GM19025 (cell line): Measurements from ENCODE around the gene C9orf72.

Experiments used
- ATAC-seq: cut with Tn5 transposase; IDR thresholded peaks from one replicate; pipeline ENCODE4 v1.9.1; 2021; ENCODE audit warnings: mild to moderate bottlenecking, low read depth, moderate library complexity; ENCODE audit not compliant: unreplicated experiment

The C9orf72 gene

DNA sequence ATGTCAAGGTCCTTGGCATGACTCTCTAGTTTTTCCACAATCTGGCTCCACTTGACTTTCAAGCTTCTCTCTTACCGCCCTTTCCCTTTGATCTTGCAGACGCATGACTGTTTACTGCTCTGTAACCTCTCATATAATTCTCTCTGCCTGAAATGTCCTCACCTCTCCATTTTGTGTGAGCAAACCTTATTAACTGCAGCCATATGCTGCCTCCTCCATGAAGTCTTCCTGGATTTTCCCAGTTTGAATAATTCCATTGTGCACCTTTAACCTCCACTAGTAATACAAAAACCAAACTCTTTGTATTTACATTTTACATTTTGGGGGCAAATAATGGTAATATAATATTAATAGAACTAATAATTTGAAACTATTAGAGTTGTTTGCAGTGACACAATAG, 9.5 kb upstream of the C9orf72 start:
- ATAC-seq, result no peak

DNA sequence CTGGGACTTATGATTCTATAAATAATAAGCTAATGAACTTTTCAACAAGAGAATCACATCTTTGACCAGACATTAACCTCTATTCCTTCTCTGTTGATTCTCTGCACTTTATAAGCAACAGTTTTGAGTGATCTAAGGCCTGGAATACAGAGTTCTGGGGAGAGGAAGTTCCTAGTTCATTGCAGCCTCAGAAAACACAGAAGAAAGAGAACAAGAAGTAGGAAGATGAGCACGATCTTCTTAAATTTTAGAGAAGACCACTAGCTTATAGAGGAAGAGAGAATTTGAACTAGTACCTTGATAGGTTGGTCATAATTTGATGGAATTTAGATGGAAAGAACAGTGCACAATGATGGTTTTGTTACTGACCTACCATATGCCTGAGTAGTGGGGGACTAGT, 8.5 kb upstream of the C9orf72 start:
- ATAC-seq, result no peak

DNA sequence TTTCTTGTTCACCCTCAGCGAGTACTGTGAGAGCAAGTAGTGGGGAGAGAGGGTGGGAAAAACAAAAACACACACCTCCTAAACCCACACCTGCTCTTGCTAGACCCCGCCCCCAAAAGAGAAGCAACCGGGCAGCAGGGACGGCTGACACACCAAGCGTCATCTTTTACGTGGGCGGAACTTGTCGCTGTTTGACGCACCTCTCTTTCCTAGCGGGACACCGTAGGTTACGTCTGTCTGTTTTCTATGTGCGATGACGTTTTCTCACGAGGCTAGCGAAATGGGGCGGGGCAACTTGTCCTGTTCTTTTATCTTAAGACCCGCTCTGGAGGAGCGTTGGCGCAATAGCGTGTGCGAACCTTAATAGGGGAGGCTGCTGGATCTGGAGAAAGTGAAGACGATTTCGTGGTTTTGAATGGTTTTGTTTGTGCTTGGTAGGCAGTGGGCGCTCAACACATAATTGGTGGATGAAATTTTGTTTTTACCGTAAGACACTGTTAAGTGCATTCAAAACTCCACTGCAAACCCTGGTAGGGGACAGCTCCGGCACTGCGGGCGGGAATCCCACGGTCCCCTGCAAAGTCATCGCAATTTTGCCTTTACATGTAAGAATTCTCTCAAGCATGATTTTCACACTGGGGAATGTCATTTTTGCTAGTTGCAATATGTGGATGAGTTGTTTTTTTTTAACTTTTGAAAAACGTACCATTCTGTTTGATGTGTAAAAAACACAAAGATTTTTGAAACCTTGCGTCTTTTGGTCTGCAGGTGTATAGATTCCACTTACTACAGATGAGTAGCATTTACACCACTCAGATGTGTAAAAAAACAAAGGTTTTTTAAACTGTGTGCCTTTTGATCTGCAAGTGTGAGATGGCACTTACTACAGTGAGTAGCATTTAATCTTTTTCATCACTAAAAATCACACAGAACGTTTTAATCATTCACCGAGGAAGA, 631 bp upstream of the C9orf72 start:
- ATAC-seq, result peak; percentile 83

GRCh38 chr9:27572566-27572917, 739 bp downstream of the C9orf72 start:
- peak; percentile 21 for ATAC-seq

DNA sequence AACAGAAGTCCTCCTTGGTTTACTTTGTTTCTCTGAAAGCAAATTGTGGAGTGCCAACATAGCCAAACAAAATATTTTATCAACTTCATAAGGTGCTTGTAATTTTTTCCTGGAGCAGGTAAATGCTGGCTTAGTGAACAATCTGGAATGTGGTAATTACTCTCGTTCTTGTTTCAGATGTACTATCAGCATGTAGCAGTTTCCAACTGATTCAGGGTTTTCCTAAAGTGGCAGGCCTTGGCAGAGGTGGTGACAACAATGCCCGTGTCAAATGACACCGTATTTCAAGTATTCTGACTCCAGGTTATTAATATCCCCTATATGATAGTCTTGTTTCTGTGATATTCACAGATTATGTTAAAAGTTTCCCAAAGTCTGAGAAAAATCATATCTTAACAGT, 1.2 kb downstream of the C9orf72 start:
- no peak for ATAC-seq

DNA sequence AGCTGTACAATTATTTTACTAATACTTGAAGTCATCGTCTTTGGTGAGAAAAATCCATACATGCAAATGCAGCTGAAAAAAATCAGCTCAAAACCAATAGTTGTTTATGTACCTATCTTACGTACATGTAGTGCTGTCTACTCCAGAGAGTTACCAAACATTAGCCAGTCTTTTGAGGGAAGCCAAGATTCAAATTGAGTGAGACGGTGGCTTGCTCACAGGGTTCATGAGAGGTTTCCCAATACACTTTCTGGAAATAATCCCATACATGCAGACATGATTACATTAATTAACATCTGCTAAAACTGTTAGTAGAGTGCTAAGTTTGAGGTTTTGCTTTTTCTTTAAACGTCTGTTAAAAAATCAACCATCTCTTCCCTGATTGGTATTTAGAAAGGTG, 2.3 kb downstream of the C9orf72 start:
- ATAC-seq, result no peak

DNA sequence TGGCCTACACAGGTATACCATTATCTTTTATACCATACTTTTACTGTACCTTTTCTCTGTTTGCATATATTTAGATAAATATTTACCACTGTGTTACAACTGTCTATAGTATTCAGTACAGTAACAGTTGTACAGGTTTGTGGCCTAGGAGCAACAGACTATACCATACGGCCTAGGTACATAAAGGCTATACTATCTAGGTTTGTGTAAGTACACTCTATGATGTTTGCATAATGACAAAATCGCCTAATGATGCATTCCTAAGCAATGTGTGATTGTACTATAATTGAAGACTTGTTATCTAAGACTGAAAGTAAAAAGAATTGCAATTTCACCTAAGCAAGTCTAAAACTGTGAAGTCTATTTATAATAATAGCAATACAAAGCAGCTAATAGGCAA, 3.9 kb downstream of the C9orf72 start:
- no peak for ATAC-seq

DNA sequence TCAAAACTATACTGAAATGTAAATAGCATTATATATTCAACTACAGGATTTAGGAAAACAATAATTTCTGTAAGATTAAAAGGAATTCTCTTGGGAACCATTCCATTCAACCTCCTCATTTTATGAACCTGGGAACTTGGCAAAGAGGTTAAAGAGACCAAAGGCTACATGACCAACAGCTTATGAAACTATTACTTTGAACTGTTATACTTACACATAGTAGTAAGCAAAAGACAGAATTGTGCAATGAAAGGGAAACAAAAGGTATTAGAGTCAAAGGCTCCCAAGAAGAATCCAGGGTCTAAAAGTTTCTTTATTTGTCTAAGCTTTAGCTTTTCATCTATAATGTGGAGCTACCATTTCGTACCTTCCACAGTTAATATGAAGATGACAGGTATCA, 7.2 kb downstream of the C9orf72 start:
- no peak for ATAC-seq

DNA sequence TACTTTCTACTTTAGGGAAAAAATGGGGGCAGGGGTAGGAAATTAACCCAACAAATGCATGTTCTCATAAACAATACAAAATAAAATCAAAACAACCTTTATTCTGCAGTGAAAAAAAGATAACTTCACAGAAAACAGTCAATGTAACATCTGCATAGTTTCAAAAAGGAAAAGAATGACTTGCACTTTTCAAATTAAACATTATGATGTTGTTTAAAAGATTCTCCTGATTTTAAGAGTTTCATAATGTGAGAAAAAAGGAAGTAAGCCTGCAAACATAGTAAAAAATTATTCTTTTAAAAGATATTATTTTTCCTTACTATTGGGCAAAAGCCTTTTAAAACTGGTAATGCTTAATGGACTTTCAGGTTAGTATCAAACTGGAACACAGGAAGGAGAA, 7.6 kb downstream of the C9orf72 start:
- ATAC-seq, result no peak

- no peak for ATAC-seq
Measured at GRCh38 chr9:27564670-27565069, 8.6 kb downstream of the C9orf72 start.

GRCh38 chr9:27563738-27564430, 9.4 kb downstream of the C9orf72 start:
- ATAC-seq, result no peak

- ATAC-seq, result no peak
Measured at GRCh38 chr9:27561685-27562084, 11.6 kb downstream of the C9orf72 start.

- no peak for ATAC-seq
Measured at GRCh38 chr9:27560457-27560856, 12.8 kb downstream of the C9orf72 start.

- ATAC-seq, result no peak
Measured at GRCh38 chr9:27558307-27558706, 15.0 kb downstream of the C9orf72 start.

GRCh38 chr9:27556470-27556869, 16.8 kb downstream of the C9orf72 start:
- ATAC-seq, result no peak

DNA sequence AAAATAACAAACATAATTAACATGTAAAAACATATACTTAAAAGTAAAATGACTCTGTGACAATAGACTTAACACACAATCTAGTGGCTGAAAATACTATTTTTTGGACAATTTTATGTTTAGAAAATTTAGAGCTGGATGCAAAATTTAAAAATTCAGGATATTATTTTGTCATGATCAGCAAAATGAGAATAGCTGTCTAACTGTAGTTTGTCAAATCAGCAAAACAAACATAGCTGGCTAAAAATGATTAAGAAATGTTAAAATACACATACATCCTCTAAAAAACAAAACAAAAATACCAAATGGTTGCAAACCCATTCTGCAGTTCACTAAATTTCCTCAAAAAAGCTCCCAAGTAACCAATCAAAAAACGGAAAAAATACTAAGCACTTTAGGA, 18.6 kb downstream of the C9orf72 start:
- ATAC-seq, result no peak

- ATAC-seq, result no peak
Measured at GRCh38 chr9:27549196-27549755, 24.0 kb downstream of the C9orf72 start.

DNA sequence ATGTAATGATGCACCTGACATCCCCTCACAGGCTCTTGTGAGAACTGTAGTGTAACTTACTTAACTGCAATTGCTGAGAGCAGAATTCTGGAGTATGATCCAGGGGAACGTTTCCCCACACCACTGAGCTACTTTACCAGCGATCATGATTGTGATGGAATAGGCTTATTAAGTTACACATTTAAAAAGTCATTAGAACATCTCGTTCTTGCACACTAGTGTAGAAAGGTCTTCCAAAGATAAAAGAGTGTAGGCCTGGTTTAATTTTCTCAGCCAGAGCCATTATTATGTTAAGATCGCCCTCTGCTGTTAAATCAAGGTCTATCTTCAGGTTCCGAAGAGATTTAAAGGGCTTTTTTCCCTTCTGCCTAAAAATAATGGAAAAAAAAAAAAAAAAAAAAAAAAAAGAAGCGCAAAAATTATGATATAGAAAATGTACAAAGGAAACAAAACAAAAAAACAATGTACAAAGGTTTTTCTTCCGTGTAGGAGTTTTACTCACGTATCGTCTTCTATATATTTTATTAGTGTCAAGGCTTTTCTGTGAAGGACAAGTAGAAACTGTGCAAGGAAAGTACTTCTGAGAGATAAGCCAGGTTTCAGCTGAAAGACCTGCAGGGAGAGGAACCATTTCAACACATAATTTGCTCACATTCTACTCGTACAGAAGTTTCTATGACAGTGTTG, 25.1 kb downstream of the C9orf72 start:
- no peak for ATAC-seq

DNA sequence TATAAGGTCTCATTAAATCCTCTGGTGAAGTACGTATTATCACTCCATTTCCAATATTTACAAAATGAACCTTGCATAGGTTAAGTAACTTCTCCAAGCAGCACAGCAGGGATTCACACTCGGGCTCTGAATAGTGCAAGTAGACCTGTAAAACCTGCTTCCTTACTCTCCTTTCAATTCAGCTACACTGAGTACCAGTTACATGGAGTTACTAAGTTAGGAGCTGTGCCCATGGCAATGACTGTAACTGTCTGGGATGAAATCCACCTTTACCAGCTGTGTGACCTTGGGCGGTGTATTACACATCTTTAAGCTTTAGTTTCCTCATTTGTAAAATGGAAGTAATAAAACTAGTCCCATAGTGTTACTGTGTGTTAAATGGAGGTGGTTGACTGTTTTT, 27.8 kb downstream of the C9orf72 start:
- no peak for ATAC-seq

GRCh38 chr9:27542508-27542907, 30.8 kb downstream of the C9orf72 start:
- no peak for ATAC-seq

GRCh38 chr9:27541740-27542139, 31.5 kb downstream of the C9orf72 start:
- ATAC-seq, result no peak
